Measurements from ENCODE around the gene TWSG1. TPM values are rescaled to one million over a fixed set of nuclear protein-coding genes. Genes with fewer than 3 reads are reported as not detected.
"Not testable (repeated sequence)": the region's sequence is repeated elsewhere in the genome, so short reads cannot be mapped to it uniquely, and the experiment has no call there.

The TWSG1 gene
- total RNA-seq, 1 donor from 2014 or later = 20.0 TPM

DNA sequence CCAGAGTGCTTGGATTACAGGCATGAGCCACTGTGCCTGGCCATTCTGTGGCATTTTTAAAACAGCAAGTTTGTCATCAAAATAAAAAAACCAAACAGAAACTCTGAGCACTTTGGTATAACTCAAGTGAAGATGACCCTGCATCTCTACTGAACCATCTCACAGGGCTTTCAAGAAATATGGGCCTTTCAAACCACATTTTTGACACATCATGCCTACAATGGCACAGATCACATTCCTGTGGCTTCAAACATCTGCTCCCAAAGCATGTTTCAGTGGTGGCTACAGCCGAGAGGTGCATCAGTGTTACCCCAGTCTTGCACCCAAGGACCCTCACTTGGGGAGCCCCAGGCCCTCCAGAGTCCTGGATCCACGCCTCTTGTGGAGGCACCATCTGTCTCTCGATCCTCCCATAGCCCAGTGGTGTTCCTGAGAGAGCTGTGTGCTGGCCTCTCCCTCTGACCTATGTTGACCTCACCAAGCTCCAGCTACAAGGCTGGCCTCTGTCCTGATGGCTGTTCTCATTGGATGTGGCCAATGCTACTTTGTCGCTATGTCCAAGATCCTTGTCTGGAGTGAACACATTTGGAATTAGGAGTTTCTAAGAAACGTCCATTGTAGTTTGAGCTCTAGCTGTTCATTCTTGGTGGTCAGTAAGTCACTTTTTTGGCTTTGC, 85.5 kb downstream of the TWSG1 start:
- H3K27ac Mint-ChIP-seq (ENCODE audit: unreplicated experiment) = no peak overlapping the region
- H3K9me3 Mint-ChIP-seq (ENCODE audit: unreplicated experiment) = no peaks in the 10 kb centered on the region
- H3K27me3 Mint-ChIP-seq (ENCODE audit: unreplicated experiment) = no peaks in the 10 kb centered on the region
- H3K4me3 Mint-ChIP-seq (ENCODE audit: unreplicated experiment) = no peak overlapping the region
- no peaks in the 10 kb centered on the region for H3K36me3 Mint-ChIP-seq (ENCODE audit: low read depth, unreplicated experiment)
- no peak for DNase-seq (ENCODE audit: low spot score)
- no peaks in the 10 kb centered on the region for H3K4me1 Mint-ChIP-seq (ENCODE audit: unreplicated experiment)
- no peak for TF ChIP-seq CTCF (IDR thresholded peaks at IDR 0.05; ENCODE audit: unreplicated experiment)

- Mint-ChIP-seq H3K36me3 (ENCODE audit: low read depth, unreplicated experiment) (no peaks in the 10 kb centered on the region), H3K27me3 (ENCODE audit: unreplicated experiment) (no peaks in the 10 kb centered on the region), H3K4me3 (ENCODE audit: unreplicated experiment) (no peak overlapping the region), H3K4me1 (ENCODE audit: unreplicated experiment) (no peaks in the 10 kb centered on the region), H3K27ac (ENCODE audit: unreplicated experiment) (no peak overlapping the region), H3K9me3 (ENCODE audit: unreplicated experiment) (no peaks in the 10 kb centered on the region)
- TF ChIP-seq CTCF (IDR thresholded peaks at IDR 0.05; ENCODE audit: unreplicated experiment) = no peak
- no peak for DNase-seq (ENCODE audit: low spot score)
These were observed 86.7 kb downstream of the TWSG1 start for GRCh38 chr18:9421096-9421900.

DNA sequence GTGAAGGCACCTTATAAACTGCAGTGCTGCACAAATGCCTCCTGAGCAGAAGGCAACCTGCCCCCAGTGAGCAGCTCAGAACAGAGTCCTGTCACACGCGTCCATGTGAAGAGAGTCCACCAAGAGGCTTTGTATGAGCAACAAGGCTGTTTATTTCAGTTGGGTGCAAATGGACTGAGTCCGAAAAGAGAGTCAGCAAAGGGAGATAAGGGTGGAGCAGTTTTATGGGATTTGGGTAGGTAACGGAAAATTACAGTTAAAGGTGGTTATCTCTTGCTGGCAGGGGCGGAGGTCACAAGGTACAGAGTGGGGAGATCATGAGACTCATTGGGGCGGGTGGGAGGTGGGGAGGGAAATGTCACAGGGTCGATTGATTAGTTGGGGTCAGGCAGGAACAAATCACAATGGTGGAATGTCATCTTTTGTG, 87.3 kb downstream of the TWSG1 start:
- Mint-ChIP-seq H3K9me3 (ENCODE audit: unreplicated experiment) (no peaks in the 10 kb centered on the region), H3K27ac (ENCODE audit: unreplicated experiment) (no peak overlapping the region), H3K36me3 (ENCODE audit: low read depth, unreplicated experiment) (no peaks in the 10 kb centered on the region), H3K4me1 (ENCODE audit: unreplicated experiment) (no peaks in the 10 kb centered on the region), H3K4me3 (ENCODE audit: unreplicated experiment) (no peak overlapping the region), H3K27me3 (ENCODE audit: unreplicated experiment) (no peaks in the 10 kb centered on the region)
- no peak for TF ChIP-seq CTCF (IDR thresholded peaks at IDR 0.05; ENCODE audit: unreplicated experiment)
- DNase-seq (ENCODE audit: low spot score) = no peak

DNA sequence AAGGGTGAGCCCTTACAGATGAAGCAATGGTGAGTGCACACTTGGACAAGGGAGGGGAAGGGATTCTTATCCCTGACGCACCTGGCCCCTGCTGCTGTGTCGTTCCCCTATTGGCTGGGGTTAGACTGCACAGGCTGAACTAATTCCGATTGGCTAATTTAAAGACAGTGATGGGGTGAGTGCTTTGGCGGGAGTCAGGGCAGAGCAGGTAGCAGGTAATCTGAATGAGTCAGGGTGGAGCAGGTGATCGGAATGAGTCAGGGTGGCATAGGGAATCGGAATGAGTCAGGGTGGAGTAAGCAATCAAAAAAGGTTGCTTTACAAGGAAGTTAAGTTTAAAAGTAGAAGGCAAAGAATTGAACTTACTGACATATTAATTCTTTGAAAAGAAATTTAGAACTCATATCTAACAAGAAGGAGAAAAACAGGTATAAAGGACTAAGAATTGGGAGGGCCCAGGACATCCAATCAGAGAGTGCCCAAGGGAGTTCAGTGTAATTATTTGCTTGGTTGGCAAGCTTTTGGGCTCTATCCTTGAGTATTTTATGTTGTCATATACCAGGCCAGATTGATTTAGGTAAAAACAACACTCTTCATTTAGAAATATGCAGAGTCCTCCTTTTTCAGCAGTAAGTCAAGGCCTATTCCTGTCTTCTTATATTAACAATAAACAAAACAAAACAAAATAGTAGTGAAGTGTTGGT, 88.4 kb downstream of the TWSG1 start:
- Mint-ChIP-seq H3K36me3 (ENCODE audit: low read depth, unreplicated experiment) (no peaks in the 10 kb centered on the region), H3K4me3 (ENCODE audit: unreplicated experiment) (no peak overlapping the region), H3K27ac (ENCODE audit: unreplicated experiment) (no peak overlapping the region), H3K27me3 (ENCODE audit: unreplicated experiment) (no peaks in the 10 kb centered on the region), H3K9me3 (ENCODE audit: unreplicated experiment) (no peaks in the 10 kb centered on the region), H3K4me1 (ENCODE audit: unreplicated experiment) (no peaks in the 10 kb centered on the region)
- TF ChIP-seq CTCF (IDR thresholded peaks at IDR 0.05; ENCODE audit: unreplicated experiment) = no peak
- DNase-seq (ENCODE audit: low spot score) = no peak

DNA sequence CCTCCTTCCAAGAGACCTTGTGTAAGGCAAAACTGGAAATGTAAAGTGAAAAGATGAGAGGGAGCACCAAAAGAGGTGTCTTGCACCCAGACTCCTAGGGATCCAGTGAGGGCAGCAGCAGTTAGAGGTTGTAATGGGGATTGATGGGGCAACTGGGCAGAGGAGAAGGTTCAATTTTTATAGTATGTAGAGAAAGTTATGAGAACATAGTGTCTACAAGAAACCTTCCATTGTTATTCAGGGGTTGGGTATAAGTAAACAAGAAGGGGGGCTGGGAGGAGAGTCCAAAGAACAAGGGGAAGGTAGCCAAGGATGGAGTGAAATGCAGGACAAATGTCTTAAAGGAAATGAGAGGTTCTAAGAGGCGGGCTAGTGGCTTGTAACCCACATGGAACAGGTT, 89.1 kb downstream of the TWSG1 start:
- H3K36me3 Mint-ChIP-seq (ENCODE audit: low read depth, unreplicated experiment); H3K9me3 Mint-ChIP-seq (ENCODE audit: unreplicated experiment); H3K4me3 Mint-ChIP-seq (ENCODE audit: unreplicated experiment); DNase-seq (ENCODE audit: low spot score); H3K27ac Mint-ChIP-seq (ENCODE audit: unreplicated experiment); H3K4me1 Mint-ChIP-seq (ENCODE audit: unreplicated experiment); H3K27me3 Mint-ChIP-seq (ENCODE audit: unreplicated experiment): not testable (repeated sequence)

DNA sequence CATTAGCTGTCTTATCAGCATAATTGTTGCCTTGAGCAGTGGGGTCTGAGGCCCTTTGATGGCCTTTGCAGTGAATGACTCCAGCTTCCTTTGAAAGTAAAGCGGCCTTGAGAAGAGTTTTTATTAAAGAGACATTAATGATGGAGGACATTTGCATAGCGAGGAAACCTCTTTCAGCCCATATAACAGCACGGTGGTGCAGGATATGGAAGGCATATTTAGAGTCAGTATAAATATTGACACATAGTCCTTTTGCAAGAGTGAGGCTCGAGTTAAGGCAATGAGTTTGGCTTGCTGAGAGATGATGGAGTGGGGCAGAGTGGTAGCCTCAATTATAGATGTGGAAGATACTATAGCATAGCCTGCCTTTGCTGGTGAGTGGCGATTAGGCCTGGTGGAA, 89.7 kb downstream of the TWSG1 start:
- H3K9me3 Mint-ChIP-seq (ENCODE audit: unreplicated experiment); H3K4me1 Mint-ChIP-seq (ENCODE audit: unreplicated experiment); H3K36me3 Mint-ChIP-seq (ENCODE audit: low read depth, unreplicated experiment); H3K4me3 Mint-ChIP-seq (ENCODE audit: unreplicated experiment); H3K27me3 Mint-ChIP-seq (ENCODE audit: unreplicated experiment); DNase-seq (ENCODE audit: low spot score); H3K27ac Mint-ChIP-seq (ENCODE audit: unreplicated experiment): not testable (repeated sequence)

All from endothelial cell (in vitro differentiated cells).